NCI-H187 treated with DMSO at 0.1 percent for 48 hours (cell line): ENCODE data around the gene SMAP1.

Experiments used
- DNase-seq: peaks from one replicate; lab custom pipeline; 2025; lab: John Stamatoyannopoulos, UW

The SMAP1 gene

DNA sequence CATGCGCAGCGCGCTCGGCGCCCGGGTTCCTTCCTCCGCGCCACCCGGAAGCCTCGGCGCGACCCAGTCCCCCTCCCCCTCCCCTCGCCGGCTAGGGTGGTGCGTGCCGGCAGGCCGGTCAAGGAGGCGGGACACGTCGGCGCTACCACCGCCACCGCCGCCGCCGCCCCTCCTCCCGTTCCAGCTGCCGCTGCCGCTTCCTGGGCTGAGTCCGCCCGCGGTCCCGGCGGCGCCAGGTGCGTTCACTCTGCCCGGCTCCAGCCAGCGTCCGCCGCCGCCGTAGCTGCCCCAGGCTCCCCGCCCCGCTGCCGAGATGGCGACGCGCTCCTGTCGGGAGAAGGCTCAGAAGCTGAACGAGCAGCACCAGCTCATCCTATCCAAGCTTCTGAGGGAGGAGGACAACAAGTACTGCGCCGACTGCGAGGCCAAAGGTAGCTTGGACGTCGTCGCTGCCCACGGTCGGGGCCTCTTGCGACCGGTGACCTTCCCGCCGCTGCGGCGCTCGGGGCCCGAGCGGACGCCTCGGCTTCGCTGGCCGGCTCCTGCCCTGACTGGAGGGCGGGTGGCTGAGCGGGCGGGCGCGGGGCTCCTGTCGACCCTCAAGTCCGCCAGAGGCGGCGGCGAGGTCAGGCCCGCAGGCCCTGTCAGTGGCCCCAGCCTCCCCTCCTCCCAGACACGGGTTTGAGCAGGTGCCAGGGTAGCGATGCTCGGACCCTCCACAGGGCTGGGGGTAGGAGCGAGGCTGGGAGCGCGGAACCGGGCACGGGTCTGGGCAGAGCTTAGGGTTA is at the start of gene SMAP1:
TSS of gene SMAP1 (plus strand) at position 173 of the 788 bp plus-strand sequence. CDS start at position 314, 141 bp downstream.
- peak; percentile 44 for DNase-seq

- DNase-seq = no peak
Observed at GRCh38 chr6:70620746-70621145, 46.9 kb upstream of the SMAP1 start.

GRCh38 chr6:70622461-70622860 is 45.2 kb upstream of the SMAP1 start:
- DNase-seq = no peak

- DNase-seq = no peak
Observed at GRCh38 chr6:70625436-70625835, 42.2 kb upstream of the SMAP1 start.

- no peak for DNase-seq
Observed at GRCh38 chr6:70627500-70628254, 40.0 kb upstream of the SMAP1 start.

GRCh38 chr6:70629929-70630328 is 37.8 kb upstream of the SMAP1 start:
- DNase-seq = no peak

GRCh38 chr6:70633870-70634269 is 33.8 kb upstream of the SMAP1 start:
- no peak for DNase-seq

DNA sequence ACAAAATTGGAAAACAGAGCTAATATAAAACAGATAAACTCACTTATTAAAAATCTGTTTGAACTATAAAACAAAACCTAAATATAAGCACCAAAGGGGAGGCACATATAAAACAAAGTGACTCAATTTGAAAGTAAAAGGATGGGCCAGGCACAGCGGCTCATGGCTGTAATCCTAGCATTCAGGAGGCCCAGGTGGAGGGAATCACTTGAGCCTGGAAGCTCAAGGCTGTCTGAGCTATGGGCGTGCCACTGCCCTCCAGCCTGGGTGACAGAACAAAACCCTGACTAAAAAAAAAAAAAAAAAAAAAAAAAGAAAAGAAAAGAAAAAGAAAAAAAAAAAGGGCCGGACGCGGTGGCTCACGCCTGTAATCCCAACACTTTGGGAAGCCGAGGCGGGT is 31.1 kb upstream of the SMAP1 start:
- DNase-seq = no peak

DNA sequence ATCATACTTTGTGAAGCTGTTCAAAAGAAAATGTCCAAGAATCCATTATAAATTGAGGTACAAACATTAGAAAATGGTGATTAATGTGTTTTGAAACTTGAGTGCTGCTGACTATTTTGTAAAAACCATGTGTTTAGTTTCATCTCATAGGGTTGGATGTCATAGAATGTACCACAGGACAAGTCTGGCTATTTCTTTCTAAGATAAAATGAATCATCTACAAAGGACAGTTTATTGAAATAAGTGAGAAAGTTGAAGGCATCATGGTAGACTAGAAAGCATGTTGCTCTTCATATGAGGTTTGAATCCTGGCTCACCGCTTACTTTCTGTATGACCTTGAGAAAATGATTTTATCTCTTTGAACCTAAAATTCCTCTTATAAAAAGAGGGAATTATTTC is 29.2 kb upstream of the SMAP1 start:
- no peak for DNase-seq

DNA sequence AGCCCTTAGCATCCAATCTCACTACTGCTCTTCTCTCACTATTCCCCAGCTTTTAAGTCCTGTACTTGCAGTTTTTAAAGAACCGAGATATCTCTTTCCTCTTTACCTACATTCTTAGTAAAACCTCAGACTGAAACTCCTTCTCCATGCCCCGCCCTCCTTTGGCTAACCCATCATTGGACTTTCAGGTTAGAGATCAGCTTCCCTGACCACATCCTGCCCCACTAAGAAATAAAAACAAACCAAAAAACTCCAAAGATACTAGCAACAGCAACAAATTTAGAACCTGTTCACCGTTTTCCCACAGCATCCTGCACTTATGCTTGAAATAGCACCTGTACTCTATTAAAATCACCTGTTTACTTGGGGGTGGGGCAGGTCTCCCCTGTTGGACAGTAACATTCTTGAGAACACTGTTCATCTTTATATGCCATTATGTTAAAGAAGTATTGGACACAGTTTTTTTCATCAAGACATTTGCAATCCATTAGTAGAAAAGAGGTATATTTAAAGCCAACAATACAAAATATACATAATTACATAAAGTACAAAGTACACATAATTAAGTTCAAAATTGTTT is 16.3 kb upstream of the SMAP1 start:
- DNase-seq = no peak

- no peak for DNase-seq
Observed at GRCh38 chr6:70652216-70652615, 15.5 kb upstream of the SMAP1 start.

DNA sequence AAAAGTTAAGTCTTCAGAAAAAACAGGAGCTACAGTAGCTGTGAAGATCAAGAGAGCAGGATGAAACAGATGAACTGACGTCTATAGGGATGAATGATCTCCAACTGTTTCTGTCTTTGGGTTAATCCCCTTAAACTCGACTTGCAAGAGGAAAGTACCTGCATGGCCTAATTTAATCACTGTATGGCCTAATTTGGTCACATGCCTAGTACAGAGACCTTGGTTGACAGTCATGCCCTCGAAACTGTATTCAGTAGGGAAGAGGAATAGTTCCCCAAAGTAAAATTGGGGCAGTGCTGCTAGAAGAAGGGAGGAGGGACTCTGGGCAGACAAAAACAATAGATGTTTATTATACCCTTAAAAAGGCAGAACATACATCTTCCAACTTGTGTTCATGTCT is 10.0 kb upstream of the SMAP1 start:
- DNase-seq = no peak

DNA sequence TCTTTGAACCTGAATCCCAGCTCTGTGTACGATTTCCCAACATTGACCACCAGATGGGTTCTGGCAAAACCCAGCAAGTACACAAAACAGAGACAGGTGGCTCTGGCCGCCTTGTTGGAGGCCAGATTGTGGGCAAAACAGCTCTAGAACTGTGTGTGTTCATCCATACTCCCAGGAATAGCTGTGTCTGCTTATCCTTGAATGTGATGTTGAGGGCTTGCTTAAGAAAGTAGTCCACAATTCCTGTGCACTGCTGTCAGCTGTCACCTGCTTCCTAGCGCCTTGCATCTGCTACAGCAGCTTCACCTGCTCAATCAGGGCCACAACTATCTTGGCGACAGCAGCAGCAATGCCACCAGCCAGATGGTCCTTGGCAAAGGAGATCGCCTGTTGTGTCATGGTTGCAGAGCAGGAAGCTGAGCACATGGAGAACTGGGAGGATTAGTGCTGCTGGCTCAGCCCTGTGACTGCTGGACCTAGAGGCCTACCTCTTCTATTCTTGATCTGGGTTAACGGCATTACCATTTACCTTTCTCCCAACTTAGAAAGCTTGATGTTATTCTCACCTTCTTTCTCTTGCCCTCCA is 3.7 kb upstream of the SMAP1 start:
- DNase-seq = no peak

DNA sequence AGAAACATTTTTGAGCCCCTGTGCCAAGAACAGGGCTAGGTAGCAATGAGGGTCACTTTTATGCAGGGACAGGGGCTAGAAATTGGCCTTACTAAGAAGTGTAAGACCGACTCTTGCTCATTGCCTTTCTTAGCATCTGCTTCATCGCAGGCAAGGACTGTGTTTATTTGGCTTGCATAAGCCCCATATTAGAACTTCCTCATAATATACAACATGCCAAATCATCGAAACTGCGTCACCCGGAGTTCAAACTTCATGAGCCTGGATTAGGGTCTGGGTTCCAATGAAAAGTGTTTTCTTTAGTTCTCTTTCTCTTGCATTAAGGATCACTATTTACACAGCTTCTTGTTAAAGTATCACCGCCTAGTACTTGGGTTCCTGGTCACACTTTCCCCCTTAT is 977 bp upstream of the SMAP1 start:
- no peak for DNase-seq

GRCh38 chr6:70667256-70667710 is 400 bp upstream of the SMAP1 start:
- DNase-seq = no peak

- DNase-seq = peak; percentile 15
Observed at GRCh38 chr6:70668499-70668812, 773 bp downstream of the SMAP1 start.

DNA sequence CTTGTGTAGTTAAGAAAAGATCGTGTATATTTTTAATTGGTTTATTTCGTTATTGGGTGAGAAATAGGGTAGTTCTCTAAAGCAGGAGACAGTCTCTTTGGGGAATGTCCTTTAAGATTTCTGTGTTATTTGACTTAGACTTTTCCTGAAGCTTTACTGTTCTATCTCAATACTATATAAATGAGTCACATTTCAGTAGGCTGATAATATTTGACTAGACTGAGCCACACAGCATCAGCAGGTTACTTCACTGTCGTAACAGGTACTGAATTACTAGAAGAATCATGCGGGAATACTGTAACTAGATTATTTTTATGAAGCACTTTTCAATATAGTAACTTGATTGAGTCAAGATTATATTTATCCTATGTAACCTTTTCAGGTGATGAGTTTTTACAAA is 1.4 kb downstream of the SMAP1 start:
- no peak for DNase-seq

DNA sequence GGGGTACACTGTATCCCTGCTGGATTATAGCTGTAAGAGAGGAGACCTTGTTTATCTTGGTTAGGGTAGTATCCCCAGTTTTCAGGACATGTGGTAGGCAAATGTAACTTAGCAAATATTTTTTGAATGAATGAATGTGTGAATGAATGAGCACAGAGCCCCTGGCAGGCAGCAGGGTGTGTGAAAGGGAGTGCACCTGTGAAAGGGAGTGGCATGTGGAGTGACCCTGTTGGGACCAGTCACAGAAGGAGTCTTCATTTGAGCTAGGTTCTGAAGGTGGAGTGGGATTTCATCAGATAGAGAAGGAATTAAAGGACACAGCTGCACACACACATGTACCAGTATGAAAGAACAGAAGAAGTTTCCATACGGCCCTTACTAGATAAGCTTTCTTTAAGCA is 4.9 kb downstream of the SMAP1 start:
- DNase-seq = no peak

GRCh38 chr6:70673054-70673453 is 5.4 kb downstream of the SMAP1 start:
- DNase-seq = no peak

DNA sequence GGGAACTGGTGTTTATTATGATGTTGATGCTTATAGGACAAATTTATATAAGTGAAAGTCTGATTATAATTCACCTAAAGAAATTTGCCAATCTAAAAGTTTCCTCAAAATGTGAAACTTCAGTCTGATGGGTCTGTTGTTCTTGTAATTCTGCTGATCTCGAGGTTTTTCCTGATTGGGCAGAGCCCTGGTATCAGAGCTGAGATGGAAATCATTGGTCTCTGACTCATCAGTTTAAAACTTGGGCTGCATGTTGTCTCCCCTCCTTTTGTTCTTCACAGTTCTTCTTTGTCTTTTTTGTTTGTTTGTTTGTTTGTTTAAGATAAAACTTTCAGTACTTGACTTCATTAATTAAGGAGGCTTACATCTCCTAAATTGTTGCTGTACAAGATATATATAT is 5.9 kb downstream of the SMAP1 start:
- DNase-seq = no peak

DNA sequence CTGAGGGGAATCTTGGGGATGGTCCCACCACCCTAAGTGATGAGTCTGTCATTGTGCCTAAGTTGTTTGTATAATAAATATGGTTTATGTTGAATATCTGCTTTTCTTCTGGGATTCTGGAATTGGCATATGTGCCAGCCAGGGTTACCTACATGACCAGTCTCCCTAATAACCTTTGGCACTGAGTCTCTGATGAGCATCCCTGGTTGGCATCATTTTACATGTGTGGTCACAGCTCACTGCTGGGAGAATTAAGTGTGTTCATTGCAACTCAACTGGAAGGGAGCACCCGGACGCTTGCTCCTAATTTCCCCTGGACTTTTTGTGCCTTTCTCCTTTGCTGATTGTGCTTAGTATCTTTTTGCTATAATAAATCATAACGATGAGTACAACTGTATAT is 8.1 kb downstream of the SMAP1 start:
- no peak for DNase-seq

DNA sequence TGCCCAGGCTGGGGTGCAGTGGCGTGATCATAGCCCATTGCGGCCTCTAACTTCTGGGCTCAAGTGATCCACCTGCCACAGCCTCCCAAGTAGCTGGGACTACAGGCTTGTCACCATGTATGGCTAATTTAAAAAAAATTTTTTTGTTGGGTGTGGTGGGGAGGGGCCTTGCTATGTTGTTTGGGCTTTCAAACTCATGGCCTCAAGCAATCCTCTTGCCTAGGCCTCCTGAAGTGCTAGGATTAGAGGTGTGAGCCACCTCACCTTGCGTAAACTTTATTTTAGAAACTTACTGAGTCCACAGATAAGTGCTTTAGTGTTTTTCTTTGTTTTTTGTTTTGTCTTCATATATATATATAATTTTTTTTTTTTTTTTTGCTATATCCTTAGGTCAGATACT is 9.1 kb downstream of the SMAP1 start:
- no peak for DNase-seq

DNA sequence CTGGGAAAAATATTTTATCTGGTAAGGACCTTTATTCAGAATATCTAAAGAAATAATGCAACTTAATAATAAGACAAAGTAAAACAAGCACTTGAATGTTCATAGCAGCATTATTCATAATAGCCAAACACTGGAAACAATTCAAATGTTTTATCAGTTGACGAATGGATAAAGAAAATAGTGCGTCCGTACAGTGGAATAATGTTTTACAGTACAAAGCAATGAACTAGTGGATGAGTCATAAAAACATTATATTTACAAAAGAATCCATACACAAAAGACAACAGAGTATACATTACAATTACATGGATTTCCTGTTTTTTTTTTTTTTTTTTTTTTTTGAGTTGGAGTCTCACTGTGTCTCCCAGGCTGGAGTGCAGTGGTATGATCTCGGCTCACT is 12.7 kb downstream of the SMAP1 start:
- DNase-seq = no peak
